GM18502 (cell line): ENCODE data around the gene KSR1.

ENCODE experiments used
- ATAC-seq: cut with Tn5 transposase; IDR thresholded peaks from one replicate; pipeline ENCODE4 v1.9.1; 2021; ENCODE audit warnings: mild to moderate bottlenecking; ENCODE audit not compliant: unreplicated experiment, poor library complexity

Gene KSR1

GRCh38 chr17:27544350-27545131, 88.3 kb downstream of the KSR1 start:
- peak; percentile 84 for ATAC-seq

GRCh38 chr17:27545562-27546229, 89.4 kb downstream of the KSR1 start:
- ATAC-seq: no peak

- ATAC-seq: peak; percentile 33
Observed at GRCh38 chr17:27546624-27547300, 90.5 kb downstream of the KSR1 start.

- no peak for ATAC-seq
Observed at GRCh38 chr17:27547301-27547683, 91.0 kb downstream of the KSR1 start.

- no peak for ATAC-seq
Observed at GRCh38 chr17:27548369-27548768, 92.1 kb downstream of the KSR1 start.

- no peak for ATAC-seq
Observed at GRCh38 chr17:27549251-27549893, 93.1 kb downstream of the KSR1 start.

GRCh38 chr17:27550291-27550930, 94.2 kb downstream of the KSR1 start:
- no peak for ATAC-seq

GRCh38 chr17:27550974-27551505, 94.8 kb downstream of the KSR1 start:
- no peak for ATAC-seq

GRCh38 chr17:27551701-27552248, 95.5 kb downstream of the KSR1 start:
- ATAC-seq: no peak

GRCh38 chr17:27552276-27552732, 96.1 kb downstream of the KSR1 start:
- ATAC-seq: no peak

- ATAC-seq: no peak
Observed at GRCh38 chr17:27553019-27553511, 96.8 kb downstream of the KSR1 start.

- no peak for ATAC-seq
Observed at GRCh38 chr17:27554152-27554551, 97.9 kb downstream of the KSR1 start.

- ATAC-seq: no peak
Observed at GRCh38 chr17:27554911-27555310, 98.7 kb downstream of the KSR1 start.

GRCh38 chr17:27555339-27555738, 99.1 kb downstream of the KSR1 start:
- no peak for ATAC-seq

- no peak for ATAC-seq
Observed at GRCh38 chr17:27558341-27558740, 102.1 kb downstream of the KSR1 start.

- ATAC-seq: no peak
Observed at GRCh38 chr17:27558842-27559505, 102.7 kb downstream of the KSR1 start.

- no peak for ATAC-seq
Observed at GRCh38 chr17:27559506-27560481, 103.5 kb downstream of the KSR1 start.

GRCh38 chr17:27560668-27561067, 104.4 kb downstream of the KSR1 start:
- ATAC-seq: no peak
